Measurements from ENCODE around the gene GOLT1A. TPM values are rescaled to one million over a fixed set of nuclear protein-coding genes. Genes with fewer than 3 reads are reported as not detected.

The GOLT1A gene
- polyA plus RNA-seq, 4 donors: 0.20 to 4.7 (median 3.7) TPM

DNA sequence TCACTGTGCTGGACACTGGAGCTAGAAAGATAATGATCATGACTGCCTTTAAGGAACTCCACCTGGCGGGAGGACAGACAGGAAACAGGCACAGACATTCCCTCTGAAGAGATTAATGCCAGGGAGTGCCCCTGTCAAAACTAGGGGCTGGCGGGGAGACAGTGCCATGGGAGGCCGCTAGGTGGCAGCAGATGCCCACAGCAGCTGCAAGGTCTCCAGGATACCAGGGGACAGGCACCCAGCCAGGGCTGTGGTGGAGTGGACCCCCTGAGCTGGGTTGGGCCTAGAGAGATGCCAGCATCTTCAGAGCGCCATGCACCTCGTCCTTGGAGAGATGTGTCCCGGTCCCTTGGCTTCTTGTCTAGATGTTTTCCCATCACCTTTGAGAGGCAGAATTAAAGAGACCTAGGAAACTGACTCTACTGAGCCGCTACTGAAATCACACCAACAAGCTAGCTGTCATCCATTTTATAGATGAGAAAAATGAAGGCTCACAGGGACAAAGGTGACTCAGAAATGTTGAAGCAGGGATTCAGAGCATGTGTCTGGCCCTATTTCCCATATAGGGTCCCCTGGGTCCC, 51.2 kb downstream of the GOLT1A start:
- peak in 3 of 4 donors; percentile 46 to 69 (median 53) for DNase-seq (ENCODE audit: low read depth in 4 of 4, low spot score in 3 of 4)

DNA sequence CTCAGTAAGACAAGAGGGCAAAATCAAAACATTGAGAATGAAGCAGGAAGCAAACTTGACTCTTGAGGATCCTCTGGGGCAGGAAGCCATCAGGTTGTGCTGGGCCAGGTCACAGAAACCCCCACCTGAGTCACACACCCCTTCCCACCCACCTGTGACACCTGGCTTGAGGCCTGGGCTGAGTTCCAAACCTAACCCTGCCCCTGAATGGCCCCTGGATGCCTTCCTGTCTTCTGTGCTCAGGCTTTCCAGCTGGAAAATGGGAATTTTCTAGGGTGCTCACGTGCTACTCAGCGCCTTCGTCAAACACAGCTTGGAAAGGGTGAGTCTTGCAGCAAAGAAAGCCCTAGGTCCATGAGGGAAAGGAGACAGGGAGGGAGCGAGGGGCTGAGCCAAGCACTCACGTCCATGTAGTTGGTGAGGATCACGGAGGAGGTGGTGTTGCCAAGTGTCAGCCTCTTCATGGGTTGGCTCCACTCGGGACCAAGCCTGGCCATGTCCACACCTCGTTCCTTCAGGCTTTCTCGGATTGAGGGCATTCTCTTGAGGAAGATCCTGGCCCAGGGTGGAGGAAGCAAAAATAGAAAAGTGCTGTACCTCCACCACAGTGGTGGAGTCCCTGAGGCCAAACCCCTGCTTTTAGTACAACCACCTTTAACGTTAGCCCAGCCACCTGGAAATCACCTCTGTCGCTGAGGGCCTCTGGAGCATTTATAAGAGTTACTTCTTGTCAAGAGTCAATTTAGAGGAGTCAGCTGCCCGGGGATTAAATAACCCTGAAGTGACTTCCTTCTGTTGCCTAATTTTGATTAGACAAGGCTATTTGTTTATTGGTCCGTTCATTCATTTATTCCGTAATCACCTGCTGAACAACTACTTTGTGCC, 51.9 kb downstream of the GOLT1A start:
- no peak for DNase-seq (ENCODE audit: low read depth in 4 of 4, low spot score in 3 of 4)

DNA sequence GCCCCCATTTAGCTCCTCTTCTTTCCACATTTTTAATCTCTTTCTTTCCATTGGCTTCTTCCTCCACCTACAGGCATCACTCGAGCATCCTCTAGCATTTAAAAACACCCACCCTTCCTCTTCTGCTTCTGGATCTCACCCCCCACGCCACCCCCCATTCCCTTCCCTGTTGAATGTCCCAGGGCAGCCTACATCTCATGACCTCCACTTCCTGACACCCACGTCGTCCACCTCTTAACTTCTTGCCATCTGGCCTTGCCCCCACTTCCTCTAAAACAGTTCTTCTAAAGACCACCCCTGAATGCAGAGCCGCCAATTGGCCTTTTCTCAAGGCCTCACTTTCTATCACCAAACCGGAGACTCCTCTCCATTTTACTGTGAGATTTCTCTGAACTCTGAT, 55.8 kb downstream of the GOLT1A start:
- no peak for DNase-seq (ENCODE audit: low read depth in 4 of 4, low spot score in 3 of 4)

GRCh38 chr1:204155881-204156280, 57.9 kb downstream of the GOLT1A start:
- DNase-seq (ENCODE audit: low read depth in 4 of 4, low spot score in 3 of 4): no peak

GRCh38 chr1:204154568-204155255, 59.1 kb downstream of the GOLT1A start:
- no peak for DNase-seq (ENCODE audit: low read depth in 4 of 4, low spot score in 3 of 4)

DNA sequence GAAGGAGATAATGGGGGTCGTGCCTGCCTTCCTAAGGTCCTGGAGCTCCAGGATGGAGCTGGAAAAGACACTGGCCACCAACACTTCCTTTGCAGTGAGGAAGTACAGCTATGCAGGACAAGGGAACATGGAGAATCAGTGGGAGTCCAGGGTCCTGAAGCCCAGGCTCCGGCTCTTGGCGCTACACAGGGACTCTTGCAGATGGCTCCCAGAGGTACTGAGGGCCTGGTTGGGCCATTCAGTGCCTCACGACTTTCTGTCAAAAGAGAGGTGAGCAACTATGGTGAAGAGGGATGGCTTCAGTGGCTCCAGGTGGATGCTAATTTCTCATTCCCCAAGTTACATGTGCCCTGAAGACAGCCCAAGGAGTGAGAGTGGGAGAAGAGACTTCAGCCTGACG, 60.1 kb downstream of the GOLT1A start:
- DNase-seq (ENCODE audit: low read depth in 4 of 4, low spot score in 3 of 4): no peak

DNA sequence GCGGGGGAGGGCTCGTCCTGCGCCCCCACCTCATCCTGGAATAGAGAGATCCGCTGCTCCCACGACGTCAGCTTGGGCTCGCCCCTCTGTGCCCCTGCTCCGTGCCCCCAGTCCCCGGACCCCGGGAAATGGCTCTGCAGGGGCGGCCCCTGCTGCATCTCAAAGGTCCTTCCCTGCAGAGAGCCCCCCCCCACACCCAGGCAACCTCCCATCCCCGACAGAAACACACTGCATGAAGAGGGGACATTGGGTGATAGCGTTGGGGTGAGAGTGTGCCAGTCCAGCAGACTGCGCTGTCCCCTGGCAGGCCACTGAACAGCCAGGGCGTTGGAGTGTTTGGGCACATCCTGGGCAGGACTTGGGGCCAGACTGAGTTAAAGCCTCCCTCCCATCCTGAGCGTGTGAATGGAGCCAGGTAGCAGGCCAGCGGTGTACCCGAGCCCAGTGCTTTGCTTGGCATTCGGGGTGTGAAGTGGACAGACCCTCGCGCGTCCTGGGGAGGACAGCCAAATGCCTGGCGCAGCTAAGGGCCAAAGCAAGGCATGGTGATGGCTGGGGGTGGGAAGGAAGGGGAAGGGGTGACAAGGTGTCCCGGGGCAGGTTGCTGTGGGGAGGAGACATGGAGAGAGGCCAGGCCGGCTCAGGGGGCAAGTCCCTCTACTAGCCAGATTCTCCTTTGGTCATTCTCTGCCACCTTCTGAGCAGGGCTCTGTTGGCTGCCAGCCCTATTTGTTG, 61.3 kb downstream of the GOLT1A start:
- no peak for DNase-seq (ENCODE audit: low read depth in 4 of 4, low spot score in 3 of 4)

GRCh38 chr1:204151552-204152309, 62.1 kb downstream of the GOLT1A start, which contains the start of gene ETNK2:
Gene ETNK2, minus strand, starts transcription at chr1:204152044. Its CDS starts 192 bp downstream, at chr1:204151852.
- peak in 1 of 4 donors; percentile 39 for DNase-seq (ENCODE audit: low read depth in 4 of 4, low spot score in 3 of 4)

DNA sequence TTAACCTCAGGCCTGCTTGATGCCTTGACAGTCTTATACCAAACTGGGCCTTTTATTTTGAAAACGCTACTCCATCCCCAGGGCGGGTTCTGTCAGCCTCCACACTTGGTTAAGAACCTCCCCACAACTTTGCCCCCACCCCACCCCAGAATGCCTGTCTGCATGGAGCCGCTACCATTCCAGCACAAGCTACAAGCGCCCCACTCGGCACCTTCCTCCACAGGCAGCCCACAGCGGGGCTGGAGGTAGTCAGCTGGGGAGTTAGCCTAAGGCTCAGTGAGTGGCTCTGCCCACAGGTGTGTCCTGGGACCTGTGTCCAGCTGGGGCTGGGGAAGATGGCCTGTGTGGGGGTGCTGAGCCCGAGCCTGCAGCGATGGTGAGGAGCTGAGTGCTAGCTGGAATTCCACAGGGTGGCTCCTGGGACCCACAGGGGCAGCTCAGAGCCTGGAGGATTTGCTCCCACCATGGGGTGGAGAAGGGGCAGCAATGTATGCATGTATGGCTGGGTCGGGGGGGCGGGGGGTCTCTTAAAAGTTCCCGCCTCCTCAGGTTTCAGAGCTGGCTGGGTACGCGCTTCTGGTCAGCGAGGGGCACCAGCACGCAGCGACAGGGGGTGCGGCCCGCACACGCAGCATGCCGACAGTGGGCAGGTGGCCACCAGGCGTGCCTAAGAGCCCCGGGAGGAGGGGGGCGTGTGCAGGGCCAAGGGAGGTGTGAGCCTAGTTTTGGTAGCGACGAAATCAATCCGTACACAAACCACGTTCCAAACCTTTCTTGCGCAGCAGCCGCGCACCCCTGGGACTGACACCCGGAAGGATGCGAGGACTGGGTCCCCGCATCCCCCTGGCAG, 62.9 kb downstream of the GOLT1A start:
- no peak for DNase-seq (ENCODE audit: low read depth in 4 of 4, low spot score in 3 of 4)

GRCh38 chr1:204149635-204150565, 63.9 kb downstream of the GOLT1A start:
- no peak for DNase-seq (ENCODE audit: low read depth in 4 of 4, low spot score in 3 of 4)

DNA sequence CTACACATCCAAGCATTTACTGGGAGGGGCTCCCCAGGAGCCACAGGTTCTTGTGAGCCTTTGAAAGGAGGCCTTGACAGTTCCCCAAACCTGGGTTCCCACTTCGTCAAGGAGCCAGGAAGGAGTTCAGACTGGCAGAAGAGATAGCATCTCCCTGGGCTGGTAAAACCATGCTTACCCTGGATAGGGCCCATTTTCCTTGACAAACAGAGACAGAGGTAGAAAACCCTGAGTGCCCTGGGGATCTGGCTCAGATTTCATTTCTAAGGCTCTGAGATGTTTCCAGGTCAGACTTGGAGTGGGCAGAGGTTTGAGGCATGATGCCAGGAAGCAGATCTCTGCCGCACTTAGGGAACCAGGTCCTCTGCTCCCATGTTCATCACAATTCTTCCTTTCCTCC, 64.7 kb downstream of the GOLT1A start:
- no peak for DNase-seq (ENCODE audit: low read depth in 4 of 4, low spot score in 3 of 4)

Other genes with a start within 250 kb of the GOLT1A start
- 10 to 100 TPM; 16.5 to 67.4 (median 42.3) TPM for gene SOX13, start 140.9 kb downstream of the GOLT1A start, polyA plus RNA-seq (ENCODE audit: insufficient read length in 4 of 4)
- 10 to 100 TPM; 12.4 to 26.5 (median 20.8) TPM for gene ETNK2, start 61.9 kb downstream of the GOLT1A start, polyA plus RNA-seq (ENCODE audit: insufficient read length in 4 of 4)
- 10 to 100 TPM in 3 of 4 donors, 1 to 10 TPM in 1; 8.2 to 94.2 (median 62.3) TPM for gene REN, start 47.7 kb downstream of the GOLT1A start, polyA plus RNA-seq (ENCODE audit: insufficient read length in 4 of 4)
- gene KISS1, start 17.5 kb downstream of the GOLT1A start, polyA plus RNA-seq (ENCODE audit: insufficient read length in 4 of 4): 1 to 10 TPM in 1 of 4 donors, under 1 TPM in 1, not detected in 2; 0.40 to 1.4 TPM
- gene PLEKHA6, start 145.9 kb upstream of the GOLT1A start, polyA plus RNA-seq (ENCODE audit: insufficient read length in 4 of 4): 10 to 100 TPM; 46.1 to 55.8 (median 46.5) TPM
- gene PPP1R15B, start 197.8 kb upstream of the GOLT1A start, polyA plus RNA-seq (ENCODE audit: insufficient read length in 4 of 4): 10 to 100 TPM; 41.0 to 85.0 (median 43.3) TPM

Data from left renal pelvis (tissue), 4 donors.